Fibroblast of gingiva (primary cell): ENCODE data around the gene SMAD3.
A peak's percentile ranks its signal among the peaks of the same experiment; 100 is the strongest.
"Not testable (repeated sequence)": the region's sequence is repeated elsewhere in the genome, so short reads cannot be mapped to it uniquely, and the experiment has no call there.

Source experiments
- DNase-seq: peaks from one replicate; pipeline ENCODE4 v3.0.0-alpha.2; 2011; ENCODE audit warnings: low read depth

Gene SMAD3

GRCh38 chr15:67142092-67142766, 76.8 kb downstream of the SMAD3 start:
- no peak for DNase-seq

GRCh38 chr15:67142767-67143100, 77.3 kb downstream of the SMAD3 start:
- peak; percentile 71 for DNase-seq

- no peak for DNase-seq
Measured at GRCh38 chr15:67143646-67144045, 78.2 kb downstream of the SMAD3 start.

GRCh38 chr15:67144609-67145311, 79.4 kb downstream of the SMAD3 start:
- DNase-seq = peak; percentile 74

GRCh38 chr15:67145312-67145610, 79.9 kb downstream of the SMAD3 start:
- DNase-seq = no peak

DNA sequence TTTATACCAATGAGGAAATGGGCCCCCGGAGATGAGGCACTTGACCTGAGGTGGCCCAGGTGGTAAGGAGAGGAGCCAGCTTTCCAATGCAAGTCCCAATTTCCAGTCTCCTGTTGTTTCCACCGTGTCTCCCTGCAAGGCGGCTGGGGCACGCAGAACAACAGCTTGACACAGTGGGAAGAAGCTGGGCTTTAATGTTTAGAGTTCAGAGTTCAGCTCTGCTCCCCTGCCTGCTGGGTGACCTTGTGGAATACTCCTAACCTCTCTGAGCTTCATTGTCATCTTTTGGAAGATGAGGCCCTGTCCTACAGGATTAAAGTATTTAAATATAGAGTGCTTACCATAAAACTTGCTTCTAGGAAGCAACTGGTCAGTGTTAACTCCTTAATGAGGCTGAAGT, 80.3 kb downstream of the SMAD3 start:
- no peak for DNase-seq

- peak; percentile 27 for DNase-seq
Measured at GRCh38 chr15:67146234-67146633, 80.8 kb downstream of the SMAD3 start.

DNA sequence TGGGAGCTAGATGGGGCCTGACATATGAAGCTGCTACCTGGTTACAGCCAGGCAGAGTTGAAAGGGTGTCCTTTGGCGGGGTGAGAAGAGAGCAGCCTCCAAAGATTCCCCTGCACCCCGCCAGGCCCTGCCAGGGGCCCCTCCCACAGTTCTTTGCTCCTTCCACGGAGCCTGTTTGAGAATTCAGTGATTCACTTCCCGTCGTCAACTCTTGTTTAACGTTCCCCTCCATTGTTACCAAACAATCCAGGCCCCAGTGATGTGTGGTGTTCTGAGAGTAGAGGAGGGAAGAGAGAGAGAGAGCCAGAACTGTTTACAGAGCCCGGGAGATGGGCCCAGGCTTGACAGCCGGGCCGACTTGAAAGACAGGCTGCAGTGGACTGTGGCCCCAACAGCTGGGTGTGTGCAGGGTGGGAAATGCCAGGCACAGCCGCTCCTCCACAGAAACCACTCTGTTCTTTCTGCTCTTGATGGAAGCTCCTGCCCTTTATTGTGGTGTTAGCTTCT, 81.5 kb downstream of the SMAD3 start:
- DNase-seq = peak; percentile 76

GRCh38 chr15:67147396-67147949, 82.1 kb downstream of the SMAD3 start:
- DNase-seq = no peak

GRCh38 chr15:67148196-67148701, 82.8 kb downstream of the SMAD3 start:
- DNase-seq = peak; percentile 78

DNA sequence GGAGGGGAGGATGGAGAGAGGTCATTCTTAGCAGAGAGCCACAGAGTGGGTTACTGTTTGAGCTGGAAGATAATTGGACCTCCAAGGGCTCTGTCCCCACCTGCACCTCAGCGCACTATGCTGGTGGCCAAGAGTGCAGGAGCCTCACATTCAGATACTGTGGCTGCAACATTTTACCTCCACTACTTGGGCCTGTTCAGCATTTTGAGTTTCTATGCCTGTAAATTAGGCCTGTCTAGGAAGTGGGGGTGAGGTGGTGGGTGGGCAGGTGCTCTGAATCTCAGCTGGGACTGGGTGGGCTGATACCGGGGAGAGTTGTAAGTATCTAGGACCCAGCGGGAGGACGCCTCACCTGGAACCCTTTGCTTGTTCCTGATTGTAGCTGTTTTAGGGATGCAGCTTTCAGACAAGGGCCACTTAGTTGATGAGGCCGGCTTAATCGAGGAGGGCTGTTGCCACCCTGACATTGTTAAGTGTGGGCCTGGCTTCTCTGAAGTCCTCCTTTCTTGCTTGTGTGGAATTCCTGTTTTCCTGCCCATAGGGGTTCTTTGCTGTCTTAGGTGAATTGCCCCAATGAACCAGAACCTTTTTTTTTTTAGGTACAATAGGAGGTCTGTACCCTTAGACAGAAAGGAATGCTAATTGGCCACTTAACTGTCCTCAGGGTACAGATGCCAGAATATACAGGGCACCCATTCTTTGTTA, 83.8 kb downstream of the SMAD3 start:
- DNase-seq = no peak

GRCh38 chr15:67149773-67150022, 84.3 kb downstream of the SMAD3 start:
- DNase-seq = no peak

DNA sequence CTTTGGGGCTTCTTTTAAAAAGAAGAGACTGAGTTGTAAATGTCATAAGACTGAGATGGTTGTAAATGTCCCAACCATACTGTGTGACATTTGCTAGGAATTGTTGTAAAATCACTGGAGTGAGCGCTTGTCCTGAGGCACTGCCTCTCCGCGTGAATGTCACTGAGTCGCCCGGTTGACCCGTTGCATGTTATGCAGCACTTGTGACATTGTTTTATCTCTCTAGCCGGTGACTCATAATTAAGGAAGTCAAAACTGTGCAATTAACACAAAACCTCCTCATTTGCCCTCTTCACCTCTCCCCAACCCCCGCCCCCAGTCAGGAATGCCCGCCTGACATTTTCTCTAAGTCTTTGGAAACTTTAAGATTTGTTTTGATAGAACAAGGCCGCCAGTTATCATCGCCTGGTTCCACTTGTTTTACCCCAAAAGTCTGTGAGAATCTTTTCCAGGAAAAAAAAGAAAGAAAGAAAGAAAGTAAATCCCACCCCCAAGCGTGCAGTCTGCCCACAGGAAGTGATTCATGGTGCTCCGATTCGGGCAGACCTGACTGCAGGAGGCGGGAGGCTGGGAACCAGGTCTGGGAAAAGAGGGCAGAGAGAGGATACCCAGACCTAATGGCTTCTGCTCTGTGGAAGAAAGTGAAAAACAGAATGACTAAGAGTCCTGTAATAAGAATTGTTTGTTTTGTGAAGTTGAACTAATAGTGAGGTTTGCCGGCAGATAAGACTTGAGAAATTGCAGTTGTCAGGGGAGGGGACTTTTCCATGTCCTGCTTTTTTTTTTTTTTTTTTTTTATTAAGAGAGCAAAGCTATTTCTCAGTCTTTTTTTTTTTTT, 84.8 kb downstream of the SMAD3 start:
- DNase-seq = peak; percentile 75

GRCh38 chr15:67152429-67152828, 87.0 kb downstream of the SMAD3 start:
- no peak for DNase-seq

DNA sequence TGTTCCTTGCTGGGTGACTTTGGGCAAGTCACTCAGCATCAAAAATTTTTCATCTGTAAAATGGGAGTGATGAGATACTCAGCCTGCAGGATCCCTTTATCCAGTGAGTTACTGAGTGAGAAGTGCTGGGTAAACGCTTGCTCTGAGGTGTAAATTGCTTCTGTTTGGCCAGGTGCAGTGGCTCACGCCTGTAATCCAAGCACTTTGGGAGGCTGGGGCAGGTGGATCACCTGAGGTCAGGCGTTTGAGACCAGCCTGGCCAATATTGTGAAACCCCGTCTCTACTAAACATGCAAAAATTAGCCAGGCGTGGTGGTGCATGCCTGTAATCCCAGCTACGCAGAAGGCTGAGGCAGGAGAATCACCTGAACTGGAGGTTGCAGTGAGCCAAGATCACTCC, 87.6 kb downstream of the SMAD3 start:
- DNase-seq = not testable (repeated sequence)

- DNase-seq = no peak
Measured at GRCh38 chr15:67154249-67154648, 88.8 kb downstream of the SMAD3 start.

- no peak for DNase-seq
Measured at GRCh38 chr15:67156426-67156825, 91.0 kb downstream of the SMAD3 start.

DNA sequence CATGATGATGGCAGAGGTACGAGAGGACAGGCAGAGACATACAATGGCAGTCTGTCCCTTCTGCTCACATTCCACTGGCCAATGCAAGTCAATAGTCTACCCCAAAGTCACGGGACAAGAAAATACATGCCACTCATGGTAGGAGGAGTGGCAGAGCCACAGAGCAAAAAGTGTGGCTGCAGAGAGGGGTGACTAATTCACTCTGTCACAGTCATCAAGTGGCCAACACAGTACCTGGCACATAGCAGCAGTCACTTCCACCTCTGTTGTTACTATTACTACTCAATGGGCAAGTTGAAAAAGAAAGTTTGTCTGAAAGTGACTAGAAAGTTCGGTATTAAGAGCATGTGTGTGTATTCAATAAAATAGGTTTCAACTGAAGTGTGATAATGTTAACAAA, 91.4 kb downstream of the SMAD3 start:
- no peak for DNase-seq

GRCh38 chr15:67157521-67158252, 92.3 kb downstream of the SMAD3 start:
- DNase-seq = no peak

DNA sequence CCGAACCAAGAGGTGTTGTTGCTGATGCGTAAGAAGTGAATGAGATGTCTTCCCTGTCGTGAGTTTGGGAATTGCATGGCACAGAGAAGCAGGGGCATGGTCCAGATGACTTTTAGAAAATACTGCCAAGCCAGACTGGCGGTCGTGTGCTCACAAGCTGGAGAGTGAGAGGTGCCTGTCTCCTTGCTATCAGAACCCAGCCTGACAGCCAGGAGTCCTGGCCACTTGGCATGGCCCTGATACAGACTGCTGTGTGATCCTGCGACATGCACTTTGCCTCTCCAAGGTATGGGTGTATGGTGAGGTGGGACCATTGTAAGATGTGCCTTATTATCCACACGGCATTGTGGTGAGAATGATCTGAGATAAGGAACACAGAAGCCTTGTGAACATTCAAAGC, 93.0 kb downstream of the SMAD3 start:
- DNase-seq = no peak

- DNase-seq = no peak
Measured at GRCh38 chr15:67161412-67161811, 96.0 kb downstream of the SMAD3 start.

DNA sequence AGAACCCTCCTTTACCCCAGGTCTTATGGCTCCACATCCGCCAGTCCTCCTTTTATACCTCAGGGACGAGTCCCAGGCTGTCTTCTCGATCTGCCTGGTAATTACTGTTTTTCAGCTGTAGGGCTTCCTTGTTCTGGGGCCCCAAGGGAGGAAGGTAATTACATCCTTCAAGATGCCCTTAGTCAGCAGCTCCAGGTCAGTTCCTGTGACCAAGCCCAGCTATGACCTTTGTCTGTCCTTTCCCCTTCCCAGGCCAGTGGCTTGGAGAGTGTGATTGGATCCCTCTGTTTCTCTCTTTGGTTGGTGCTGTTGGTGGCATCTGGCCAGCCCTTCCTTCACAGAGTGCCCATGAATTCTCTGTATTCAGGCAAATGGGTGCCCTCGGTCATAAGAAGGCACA, 96.5 kb downstream of the SMAD3 start:
- DNase-seq = no peak
